WTC11 (cell line): ENCODE measurements around the gene SULF2. TPM values are rescaled to one million over a fixed set of nuclear protein-coding genes. Genes with fewer than 3 reads are reported as not detected.

Experiments
- ATAC-seq: fragments of 200-7000 bp; cut with Tn5 transposase; 2 replicates; pipeline ENCODE4 v1.10.0; 2021; ENCODE audit warnings: mild to moderate bottlenecking, moderate library complexity
- CTCF ChIA-PET: fragments of 300-600 bp; sonication (Branson Sonifier 250); formaldehyde crosslinking; loops from one replicate; lab custom pipeline; 2021; ENCODE audit warnings: antibody characterized with exemption; lab: Charles Lee
- POLR2A ChIA-PET: fragments of 350-600 bp; sonication (Branson Sonifier 250); formaldehyde crosslinking; loops from one replicate; lab custom pipeline; 2021; ENCODE audit warnings: antibody characterized with exemption; lab: Charles Lee
- DNase-seq: peaks from one replicate; pipeline ENCODE4 v3.0.0; 2021; ENCODE audit warnings: low spot score
- H3K27ac Mint-ChIP-seq: 2 replicates; pipeline ENCODE4 v1.8.0; 2021; ENCODE audit warnings: mixed read lengths
- H3K27me3 Mint-ChIP-seq: 2 replicates; pipeline ENCODE4 v1.8.0; 2021; ENCODE audit warnings: low read depth, mild to moderate bottlenecking, moderate library complexity, mixed read lengths
- H3K36me3 Mint-ChIP-seq: 2 replicates; pipeline ENCODE4 v1.8.0; 2021; ENCODE audit warnings: mixed read lengths
- H3K4me1 Mint-ChIP-seq: 2 replicates; pipeline ENCODE4 v1.8.0; 2022; ENCODE audit warnings: mixed read lengths
- H3K4me3 Mint-ChIP-seq: 2 replicates; pipeline ENCODE4 v1.8.0; 2021; ENCODE audit warnings: mild to moderate bottlenecking, moderate library complexity, mixed read lengths
- H3K9me3 Mint-ChIP-seq: 2 replicates; pipeline ENCODE4 v1.8.0; 2021; ENCODE audit warnings: mixed read lengths
- FOXP1 ChIP-seq: sonication (generic); formaldehyde crosslinking; IDR thresholded peaks from 2 replicates; pipeline ENCODE4 v1.8.0; 2022; ENCODE audit warnings: missing genetic modification reagents, mild to moderate bottlenecking, moderate library complexity, borderline replicate concordance
- GABPB1 ChIP-seq: sonication (generic); formaldehyde crosslinking; IDR thresholded peaks from 2 replicates; pipeline ENCODE4 v1.8.1; 2023; ENCODE audit warnings: mild to moderate bottlenecking, missing genetic modification reagents
- JUN ChIP-seq: sonication (generic); formaldehyde crosslinking; IDR thresholded peaks from 2 replicates; pipeline ENCODE4 v1.8.0; 2023; ENCODE audit warnings: mild to moderate bottlenecking, missing genetic modification reagents
- NR2C2 ChIP-seq: sonication (generic); formaldehyde crosslinking; IDR thresholded peaks from 2 replicates; pipeline ENCODE4 v1.8.0; 2022; ENCODE audit warnings: mild to moderate bottlenecking, missing genetic modification reagents
- RELA ChIP-seq: sonication (generic); formaldehyde crosslinking; IDR thresholded peaks from 2 replicates; pipeline ENCODE4 v1.8.1; 2022; ENCODE audit warnings: missing genetic modification reagents, mild to moderate bottlenecking, borderline replicate concordance
- RORB ChIP-seq: fragments of 250-450 bp; sonication (Bioruptor Pico); IDR thresholded peaks from 2 replicates; pipeline ENCODE4 v1.9.0; 2021; ENCODE audit warnings: mild to moderate bottlenecking
- SP1 ChIP-seq: sonication (generic); formaldehyde crosslinking; conservative IDR thresholded peaks from 2 replicates; pipeline ENCODE4 v1.8.1; 2022; ENCODE audit warnings: missing genetic modification reagents
- TEAD1 ChIP-seq: sonication (generic); formaldehyde crosslinking; IDR thresholded peaks from 2 replicates; pipeline ENCODE4 v1.8.0; 2022; ENCODE audit warnings: mild to moderate bottlenecking, missing genetic modification reagents
- TEAD4 ChIP-seq: sonication (generic); formaldehyde crosslinking; IDR thresholded peaks from 2 replicates; pipeline ENCODE4 v1.8.0; 2022; ENCODE audit warnings: mild to moderate bottlenecking, missing genetic modification reagents
- total RNA-seq: library from RNA; stranded (reverse); gene quantifications from 3 replicates; pipeline ENCODE4 v1.2.3, GENCODE V29; 2021
- TF ChIP-seq, protein P1 (sequence below): sonication (generic); formaldehyde crosslinking; IDR thresholded peaks from 2 replicates; pipeline ENCODE4 v1.8.1; 2023; ENCODE audit warnings: mild to moderate bottlenecking, missing genetic modification reagents
- TF ChIP-seq, protein P2 (sequence below): sonication (generic); formaldehyde crosslinking; IDR thresholded peaks from 2 replicates; pipeline ENCODE4 v1.8.1; 2023; ENCODE audit warnings: mild to moderate bottlenecking, missing genetic modification reagents, moderate library complexity
- TF ChIP-seq, protein P3 (sequence below): sonication (generic); formaldehyde crosslinking; IDR thresholded peaks from 2 replicates; pipeline ENCODE4 v1.8.1; 2023; ENCODE audit warnings: mild to moderate bottlenecking, missing genetic modification reagents
- TF ChIP-seq, protein P4 (sequence below): sonication (generic); formaldehyde crosslinking; conservative IDR thresholded peaks from 2 replicates; pipeline ENCODE4 v1.8.1; 2022; ENCODE audit warnings: mild to moderate bottlenecking, missing genetic modification reagents
- TF ChIP-seq, protein P5 (sequence below): fragments of 250-450 bp; sonication (Bioruptor Pico); IDR thresholded peaks from 2 replicates; pipeline ENCODE4 v2.1.2; 2022; ENCODE audit warnings: mild to moderate bottlenecking, moderate library complexity
- TF ChIP-seq, protein P6 (sequence below): sonication (generic); formaldehyde crosslinking; IDR thresholded peaks from 2 replicates; pipeline ENCODE4 v1.8.1; 2022; ENCODE audit warnings: missing genetic modification reagents, borderline replicate concordance
- TF ChIP-seq, protein P7 (sequence below): fragments of 200-600 bp; IDR thresholded peaks from 2 replicates; pipeline ENCODE4 v1.8.0; 2022; ENCODE audit warnings: antibody characterized with exemption
- TF ChIP-seq, protein P8 (sequence below): sonication (generic); formaldehyde crosslinking; IDR thresholded peaks from 2 replicates; pipeline ENCODE4 v1.8.1; 2023; ENCODE audit warnings: mild to moderate bottlenecking, moderate library complexity, missing genetic modification reagents
- TF ChIP-seq, protein P9 (sequence below): fragments of 250-450 bp; sonication (Bioruptor Pico); IDR thresholded peaks from 2 replicates; pipeline ENCODE4 v1.8.0; 2021; ENCODE audit warnings: mild to moderate bottlenecking

The SULF2 gene
- total RNA-seq, 1 experiment from 2014 or later, result 36.0 TPM

DNA sequence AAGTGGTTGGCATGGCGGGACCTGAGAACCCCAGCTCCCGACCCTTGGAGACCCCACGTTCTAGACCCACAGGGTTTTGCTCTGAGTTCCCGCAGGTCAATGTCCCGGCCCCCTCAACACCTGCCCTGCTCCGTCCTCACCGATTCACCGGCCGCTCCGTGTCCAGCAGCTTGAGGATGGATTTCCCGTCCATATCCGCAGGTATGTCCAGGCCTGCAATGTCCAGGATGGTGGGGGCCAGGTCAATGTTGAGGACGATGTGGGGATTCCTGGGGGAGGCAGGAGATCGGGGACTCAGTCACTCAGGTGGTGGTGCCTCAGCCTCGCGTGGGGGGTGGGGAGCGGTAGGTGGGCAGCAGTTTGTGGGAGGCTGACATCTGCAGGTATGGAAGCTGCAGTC, 106.7 kb downstream of the SULF2 start:
- Mint-ChIP-seq H3K27me3 (no peaks in the 10 kb centered on the region), H3K36me3 (no peaks in the 10 kb centered on the region; the same call in 1 of the 2 replicates), H3K4me3 (no peak overlapping the region), H3K27ac (no peak overlapping the region), H3K9me3 (peaks cover 5% of the 10 kb centered on the region; the same call in 1 of the 2 replicates), H3K4me1 (peaks cover 10% of the 10 kb centered on the region)
- ChIA-PET CTCF (interaction anchor here (1.1 to 4.7 kb wide), 7 partner anchors 10 to 942 kb away, joined by 3 to 53 read pairs (median 4); no protein-coding TSS in a partner anchor), POLR2A (no interaction called here)
- DNase-seq (no peak), ATAC-seq (no peak)
- TF ChIP-seq, protein P1, sequence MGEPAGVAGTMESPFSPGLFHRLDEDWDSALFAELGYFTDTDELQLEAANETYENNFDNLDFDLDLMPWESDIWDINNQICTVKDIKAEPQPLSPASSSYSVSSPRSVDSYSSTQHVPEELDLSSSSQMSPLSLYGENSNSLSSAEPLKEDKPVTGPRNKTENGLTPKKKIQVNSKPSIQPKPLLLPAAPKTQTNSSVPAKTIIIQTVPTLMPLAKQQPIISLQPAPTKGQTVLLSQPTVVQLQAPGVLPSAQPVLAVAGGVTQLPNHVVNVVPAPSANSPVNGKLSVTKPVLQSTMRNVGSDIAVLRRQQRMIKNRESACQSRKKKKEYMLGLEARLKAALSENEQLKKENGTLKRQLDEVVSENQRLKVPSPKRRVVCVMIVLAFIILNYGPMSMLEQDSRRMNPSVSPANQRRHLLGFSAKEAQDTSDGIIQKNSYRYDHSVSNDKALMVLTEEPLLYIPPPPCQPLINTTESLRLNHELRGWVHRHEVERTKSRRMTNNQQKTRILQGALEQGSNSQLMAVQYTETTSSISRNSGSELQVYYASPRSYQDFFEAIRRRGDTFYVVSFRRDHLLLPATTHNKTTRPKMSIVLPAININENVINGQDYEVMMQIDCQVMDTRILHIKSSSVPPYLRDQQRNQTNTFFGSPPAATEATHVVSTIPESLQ, result no peak
- TF ChIP-seq, protein P2, sequence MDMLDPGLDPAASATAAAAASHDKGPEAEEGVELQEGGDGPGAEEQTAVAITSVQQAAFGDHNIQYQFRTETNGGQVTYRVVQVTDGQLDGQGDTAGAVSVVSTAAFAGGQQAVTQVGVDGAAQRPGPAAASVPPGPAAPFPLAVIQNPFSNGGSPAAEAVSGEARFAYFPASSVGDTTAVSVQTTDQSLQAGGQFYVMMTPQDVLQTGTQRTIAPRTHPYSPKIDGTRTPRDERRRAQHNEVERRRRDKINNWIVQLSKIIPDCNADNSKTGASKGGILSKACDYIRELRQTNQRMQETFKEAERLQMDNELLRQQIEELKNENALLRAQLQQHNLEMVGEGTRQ (CRISPR knock-in tag), result no peak
- TF ChIP-seq, protein P3, sequence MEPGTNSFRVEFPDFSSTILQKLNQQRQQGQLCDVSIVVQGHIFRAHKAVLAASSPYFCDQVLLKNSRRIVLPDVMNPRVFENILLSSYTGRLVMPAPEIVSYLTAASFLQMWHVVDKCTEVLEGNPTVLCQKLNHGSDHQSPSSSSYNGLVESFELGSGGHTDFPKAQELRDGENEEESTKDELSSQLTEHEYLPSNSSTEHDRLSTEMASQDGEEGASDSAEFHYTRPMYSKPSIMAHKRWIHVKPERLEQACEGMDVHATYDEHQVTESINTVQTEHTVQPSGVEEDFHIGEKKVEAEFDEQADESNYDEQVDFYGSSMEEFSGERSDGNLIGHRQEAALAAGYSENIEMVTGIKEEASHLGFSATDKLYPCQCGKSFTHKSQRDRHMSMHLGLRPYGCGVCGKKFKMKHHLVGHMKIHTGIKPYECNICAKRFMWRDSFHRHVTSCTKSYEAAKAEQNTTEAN (CRISPR knock-in tag), result no peak
- TF ChIP-seq RELA (CRISPR knock-in tag) (no peak), NR2C2 (CRISPR knock-in tag) (no peak), TEAD4 (CRISPR knock-in tag) (no peak), JUN (CRISPR knock-in tag) (no peak)
- TF ChIP-seq, protein P4, sequence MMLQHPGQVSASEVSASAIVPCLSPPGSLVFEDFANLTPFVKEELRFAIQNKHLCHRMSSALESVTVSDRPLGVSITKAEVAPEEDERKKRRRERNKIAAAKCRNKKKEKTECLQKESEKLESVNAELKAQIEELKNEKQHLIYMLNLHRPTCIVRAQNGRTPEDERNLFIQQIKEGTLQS, result no peak
- TF ChIP-seq, protein P5, sequence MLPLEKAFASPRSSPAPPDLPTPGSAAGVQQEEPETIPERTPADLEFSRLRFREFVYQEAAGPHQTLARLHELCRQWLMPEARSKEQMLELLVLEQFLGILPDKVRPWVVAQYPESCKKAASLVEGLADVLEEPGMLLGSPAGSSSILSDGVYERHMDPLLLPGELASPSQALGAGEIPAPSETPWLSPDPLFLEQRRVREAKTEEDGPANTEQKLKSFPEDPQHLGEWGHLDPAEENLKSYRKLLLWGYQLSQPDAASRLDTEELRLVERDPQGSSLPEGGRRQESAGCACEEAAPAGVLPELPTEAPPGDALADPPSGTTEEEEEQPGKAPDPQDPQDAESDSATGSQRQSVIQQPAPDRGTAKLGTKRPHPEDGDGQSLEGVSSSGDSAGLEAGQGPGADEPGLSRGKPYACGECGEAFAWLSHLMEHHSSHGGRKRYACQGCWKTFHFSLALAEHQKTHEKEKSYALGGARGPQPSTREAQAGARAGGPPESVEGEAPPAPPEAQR (CRISPR knock-in tag), result no peak
- TF ChIP-seq, protein P6, sequence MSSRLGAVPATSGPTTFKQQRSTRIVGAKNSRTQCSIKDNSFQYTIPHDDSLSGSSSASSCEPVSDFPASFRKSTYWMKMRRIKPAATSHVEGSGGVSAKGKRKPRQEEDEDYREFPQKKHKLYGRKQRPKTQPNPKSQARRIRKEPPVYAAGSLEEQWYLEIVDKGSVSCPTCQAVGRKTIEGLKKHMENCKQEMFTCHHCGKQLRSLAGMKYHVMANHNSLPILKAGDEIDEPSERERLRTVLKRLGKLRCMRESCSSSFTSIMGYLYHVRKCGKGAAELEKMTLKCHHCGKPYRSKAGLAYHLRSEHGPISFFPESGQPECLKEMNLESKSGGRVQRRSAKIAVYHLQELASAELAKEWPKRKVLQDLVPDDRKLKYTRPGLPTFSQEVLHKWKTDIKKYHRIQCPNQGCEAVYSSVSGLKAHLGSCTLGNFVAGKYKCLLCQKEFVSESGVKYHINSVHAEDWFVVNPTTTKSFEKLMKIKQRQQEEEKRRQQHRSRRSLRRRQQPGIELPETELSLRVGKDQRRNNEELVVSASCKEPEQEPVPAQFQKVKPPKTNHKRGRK, result no peak

DNA sequence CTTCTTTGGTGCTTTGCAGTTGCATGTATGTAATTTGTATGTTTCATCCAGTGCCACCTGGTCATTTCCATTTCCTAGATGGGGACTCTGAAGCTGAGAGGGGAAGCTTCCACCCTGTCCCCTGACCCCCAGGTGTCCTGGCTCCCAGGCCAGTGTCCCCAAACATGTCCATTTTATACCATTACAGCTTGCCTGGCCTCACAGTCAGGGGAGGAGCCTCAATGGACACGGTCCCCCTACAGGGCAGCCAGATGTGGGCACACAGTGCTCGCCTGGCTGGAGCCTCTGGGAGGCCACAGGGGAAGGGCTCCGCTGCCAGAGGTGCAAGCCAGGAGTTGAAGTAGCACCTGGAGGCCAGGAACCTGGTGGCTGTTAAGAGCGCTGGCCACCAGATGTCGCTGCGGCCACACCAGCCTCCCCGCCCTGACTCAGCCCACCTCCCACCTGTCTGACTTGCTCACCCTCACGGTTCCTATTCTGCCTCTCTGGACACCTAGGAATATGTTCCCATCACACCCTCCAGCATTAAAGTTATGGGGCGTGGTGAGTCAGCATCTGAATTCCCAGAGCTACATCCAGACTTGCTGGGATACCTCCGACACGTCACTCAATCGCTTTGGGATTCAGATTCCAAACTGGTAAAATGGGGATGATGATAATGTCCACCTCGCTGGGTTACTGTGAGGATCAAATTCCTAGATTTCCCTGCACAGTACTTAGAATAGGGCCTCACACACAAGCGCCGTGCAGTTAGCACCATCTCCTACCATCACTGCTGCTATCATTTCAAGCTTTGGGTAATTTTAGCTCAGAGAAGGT, 107.4 kb downstream of the SULF2 start:
- Mint-ChIP-seq H3K27ac (no peak overlapping the region), H3K4me1 (peaks cover 13% of the 10 kb centered on the region), H3K4me3 (no peak overlapping the region), H3K27me3 (no peaks in the 10 kb centered on the region), H3K36me3 (no peaks in the 10 kb centered on the region), H3K9me3 (peaks cover 5% of the 10 kb centered on the region; the same call in 1 of the 2 replicates)
- DNase-seq (peak; percentile 85), ATAC-seq (peak; percentile 76)
- ChIA-PET CTCF (interaction anchor here (0.8 to 4.7 kb wide), 15 partner anchors 9 to 943 kb away, joined by 3 to 53 read pairs (median 4); no protein-coding TSS in a partner anchor), POLR2A (no interaction called here)
- TF ChIP-seq SP1 (CRISPR knock-in tag), result no peak
- TF ChIP-seq, protein P7, sequence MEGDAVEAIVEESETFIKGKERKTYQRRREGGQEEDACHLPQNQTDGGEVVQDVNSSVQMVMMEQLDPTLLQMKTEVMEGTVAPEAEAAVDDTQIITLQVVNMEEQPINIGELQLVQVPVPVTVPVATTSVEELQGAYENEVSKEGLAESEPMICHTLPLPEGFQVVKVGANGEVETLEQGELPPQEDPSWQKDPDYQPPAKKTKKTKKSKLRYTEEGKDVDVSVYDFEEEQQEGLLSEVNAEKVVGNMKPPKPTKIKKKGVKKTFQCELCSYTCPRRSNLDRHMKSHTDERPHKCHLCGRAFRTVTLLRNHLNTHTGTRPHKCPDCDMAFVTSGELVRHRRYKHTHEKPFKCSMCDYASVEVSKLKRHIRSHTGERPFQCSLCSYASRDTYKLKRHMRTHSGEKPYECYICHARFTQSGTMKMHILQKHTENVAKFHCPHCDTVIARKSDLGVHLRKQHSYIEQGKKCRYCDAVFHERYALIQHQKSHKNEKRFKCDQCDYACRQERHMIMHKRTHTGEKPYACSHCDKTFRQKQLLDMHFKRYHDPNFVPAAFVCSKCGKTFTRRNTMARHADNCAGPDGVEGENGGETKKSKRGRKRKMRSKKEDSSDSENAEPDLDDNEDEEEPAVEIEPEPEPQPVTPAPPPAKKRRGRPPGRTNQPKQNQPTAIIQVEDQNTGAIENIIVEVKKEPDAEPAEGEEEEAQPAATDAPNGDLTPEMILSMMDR, result peak; percentile 89
- peak; percentile 12; the same call in 1 of the 2 replicates for TF ChIP-seq TEAD1 (CRISPR knock-in tag)
- TF ChIP-seq, protein P8, sequence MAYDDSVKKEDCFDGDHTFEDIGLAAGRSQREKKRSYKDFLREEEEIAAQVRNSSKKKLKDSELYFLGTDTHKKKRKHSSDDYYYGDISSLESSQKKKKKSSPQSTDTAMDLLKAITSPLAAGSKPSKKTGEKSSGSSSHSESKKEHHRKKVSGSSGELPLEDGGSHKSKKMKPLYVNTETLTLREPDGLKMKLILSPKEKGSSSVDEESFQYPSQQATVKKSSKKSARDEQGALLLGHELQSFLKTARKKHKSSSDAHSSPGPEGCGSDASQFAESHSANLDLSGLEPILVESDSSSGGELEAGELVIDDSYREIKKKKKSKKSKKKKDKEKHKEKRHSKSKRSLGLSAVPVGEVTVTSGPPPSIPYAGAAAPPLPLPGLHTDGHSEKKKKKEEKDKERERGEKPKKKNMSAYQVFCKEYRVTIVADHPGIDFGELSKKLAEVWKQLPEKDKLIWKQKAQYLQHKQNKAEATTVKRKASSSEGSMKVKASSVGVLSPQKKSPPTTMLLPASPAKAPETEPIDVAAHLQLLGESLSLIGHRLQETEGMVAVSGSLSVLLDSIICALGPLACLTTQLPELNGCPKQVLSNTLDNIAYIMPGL, result 0 out of 2 replicates have a peak, but pooled peaks have one; percentile 31
- no peak for TF ChIP-seq FOXP1 (CRISPR knock-in tag)
- 0 out of 2 replicates have a peak, but pooled peaks have one; percentile 29 for TF ChIP-seq GABPB1 (CRISPR knock-in tag)
- TF ChIP-seq, protein P9, sequence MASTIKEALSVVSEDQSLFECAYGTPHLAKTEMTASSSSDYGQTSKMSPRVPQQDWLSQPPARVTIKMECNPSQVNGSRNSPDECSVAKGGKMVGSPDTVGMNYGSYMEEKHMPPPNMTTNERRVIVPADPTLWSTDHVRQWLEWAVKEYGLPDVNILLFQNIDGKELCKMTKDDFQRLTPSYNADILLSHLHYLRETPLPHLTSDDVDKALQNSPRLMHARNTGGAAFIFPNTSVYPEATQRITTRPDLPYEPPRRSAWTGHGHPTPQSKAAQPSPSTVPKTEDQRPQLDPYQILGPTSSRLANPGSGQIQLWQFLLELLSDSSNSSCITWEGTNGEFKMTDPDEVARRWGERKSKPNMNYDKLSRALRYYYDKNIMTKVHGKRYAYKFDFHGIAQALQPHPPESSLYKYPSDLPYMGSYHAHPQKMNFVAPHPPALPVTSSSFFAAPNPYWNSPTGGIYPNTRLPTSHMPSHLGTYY (CRISPR knock-in tag), result no peak
- no peak for TF ChIP-seq RORB (CRISPR knock-in tag)
